H1 (cell line): ENCODE data around the gene RTF2. TPM values are rescaled to one million over a fixed set of nuclear protein-coding genes. Genes with fewer than 3 reads are reported as not detected.

Experiments used
- BACH1 ChIP-seq: IDR thresholded peaks from 2 replicates; pipeline ENCODE4 v1.6.1; 2012; ENCODE audit warnings: low read length, improper control_type of control experiment
- CBX8 ChIP-seq: fragments of 300-800, 300-1000 bp; sonication (generic); IDR thresholded peaks from 2 replicates; pipeline ENCODE4 v1.7.1; 2016; ENCODE audit warnings: low read depth, low read length, borderline replicate concordance
- CHD2 ChIP-seq: IDR thresholded peaks from 2 replicates; pipeline ENCODE4 v1.6.1; 2012; ENCODE audit warnings: low read length, improper control_type of control experiment
- CTBP2 ChIP-seq: IDR thresholded peaks from 2 replicates; pipeline ENCODE4 v1.7.0; 2011; ENCODE audit warnings: borderline replicate concordance, mild to moderate bottlenecking, moderate library complexity, mixed read lengths, low read length; ENCODE audit not compliant: insufficient read depth, insufficient read length
- KDM4A ChIP-seq: IDR thresholded peaks from one replicate; pipeline ENCODE4 v1.7.1; 2012; ENCODE audit warnings: low read depth, mild to moderate bottlenecking, moderate library complexity, low read length, inconsistent platforms; ENCODE audit not compliant: severe bottlenecking
- RXRA ChIP-seq: IDR thresholded peaks from 2 replicates; pipeline ENCODE4 v1.6.1; 2011; ENCODE audit warnings: low read depth, mild to moderate bottlenecking, low read length, moderate library complexity; ENCODE audit not compliant: insufficient read depth
- SUZ12 ChIP-seq: fragments of 200-600 bp; sonication (generic); IDR thresholded peaks from 2 replicates; pipeline ENCODE4 v1.6.1; 2012; ENCODE audit warnings: mild to moderate bottlenecking, inconsistent platforms, low read length, moderate library complexity, mixed read lengths
- YY1 ChIP-seq: IDR thresholded peaks from 2 replicates; pipeline ENCODE4 v1.6.1; 2011; ENCODE audit warnings: low read depth, mild to moderate bottlenecking, low read length
- polyA plus RNA-seq, 7 experiments: library from polyadenylated mRNA; depleted of rRNA in 3 of 7; stranded (reverse) in 5 of 7; unstranded in 2 of 7; fragments of >200 nt in 5 of 7; fragments of 200-250 nt in 2 of 7; gene quantifications; 1 replicate in 5 of 7; 2 replicates in 1 of 7; 4 replicates in 1 of 7; pipeline versions ENCODE4 v1.2.1 to v1.2.3, GENCODE V29; 2011 to 2013; ENCODE audit warnings: missing spikeins in 2 of 7, mixed read lengths in 2 of 7
- total RNA-seq: library from RNA; stranded (reverse); fragmentation: NEBNext Ultra II Directional; extraction: Animal tissue kit (Norgen Biotek cat#: 25700); gene quantifications from 2 replicates; pipeline ENCODE4 v1.2.1, GENCODE V29; 2021

Gene RTF2
- total and polyA plus RNA-seq, 2 of the 8 experiments (the other 6 are each of a cell fraction or from before 2014, with no cell fraction given) = 33.9 to 51.2 TPM

- no peak for TF ChIP-seq CTBP2
- TF ChIP-seq YY1 = no peak
- no peak for TF ChIP-seq SUZ12
- no peak for TF ChIP-seq CHD2
- no peak for TF ChIP-seq RXRA
- no peak for TF ChIP-seq KDM4A
- TF ChIP-seq CBX8 = no peak
- no peak for TF ChIP-seq BACH1
Measured at GRCh38 chr20:56433880-56434255, 34.6 kb upstream of the RTF2 start (continued).
